WERI-Rb-1 (cell line): ENCODE results near the gene ASIC3.
"Not testable (repeated sequence)": the region's sequence is repeated elsewhere in the genome, so short reads cannot be mapped to it uniquely, and the experiment has no call there.

Experiments
- DNase-seq: peaks from one replicate; pipeline ENCODE4 v3.0.0-alpha.2; 2020
- H3K27ac ChIP-seq: fragments of 250-450 bp; sonication (Bioruptor Pico); 2 replicates; pipeline ENCODE4 v1.5.1; 2020; ENCODE audit warnings: mild to moderate bottlenecking, moderate library complexity
- H3K27me3 ChIP-seq: fragments of 250-450 bp; sonication (Bioruptor Pico); 2 replicates; pipeline ENCODE4 v1.5.1; 2021; ENCODE audit warnings: mild to moderate bottlenecking, low read depth, moderate library complexity; ENCODE audit not compliant: insufficient read depth, severe bottlenecking
- H3K36me3 ChIP-seq: fragments of 250-450 bp; sonication (Bioruptor Pico); 2 replicates; pipeline ENCODE4 v1.5.1; 2020; ENCODE audit warnings: mild to moderate bottlenecking, moderate library complexity
- H3K4me3 ChIP-seq: 2 replicates; pipeline ENCODE4 v1.5.1; 2011; ENCODE audit warnings: low read depth, mild to moderate bottlenecking, control low read depth, low read length
- H3K9me3 ChIP-seq: fragments of 250-450 bp; sonication (Bioruptor Pico); 2 replicates; pipeline ENCODE4 v1.5.1; 2021; ENCODE audit warnings: mild to moderate bottlenecking, moderate library complexity; ENCODE audit not compliant: severe bottlenecking
- TF ChIP-seq, protein P1 (sequence below): IDR thresholded peaks from 2 replicates; pipeline ENCODE4 v1.5.1; 2011; ENCODE audit warnings: low read depth, mild to moderate bottlenecking, control low read depth, inconsistent platforms, low read length

ASIC3 gene

DNA sequence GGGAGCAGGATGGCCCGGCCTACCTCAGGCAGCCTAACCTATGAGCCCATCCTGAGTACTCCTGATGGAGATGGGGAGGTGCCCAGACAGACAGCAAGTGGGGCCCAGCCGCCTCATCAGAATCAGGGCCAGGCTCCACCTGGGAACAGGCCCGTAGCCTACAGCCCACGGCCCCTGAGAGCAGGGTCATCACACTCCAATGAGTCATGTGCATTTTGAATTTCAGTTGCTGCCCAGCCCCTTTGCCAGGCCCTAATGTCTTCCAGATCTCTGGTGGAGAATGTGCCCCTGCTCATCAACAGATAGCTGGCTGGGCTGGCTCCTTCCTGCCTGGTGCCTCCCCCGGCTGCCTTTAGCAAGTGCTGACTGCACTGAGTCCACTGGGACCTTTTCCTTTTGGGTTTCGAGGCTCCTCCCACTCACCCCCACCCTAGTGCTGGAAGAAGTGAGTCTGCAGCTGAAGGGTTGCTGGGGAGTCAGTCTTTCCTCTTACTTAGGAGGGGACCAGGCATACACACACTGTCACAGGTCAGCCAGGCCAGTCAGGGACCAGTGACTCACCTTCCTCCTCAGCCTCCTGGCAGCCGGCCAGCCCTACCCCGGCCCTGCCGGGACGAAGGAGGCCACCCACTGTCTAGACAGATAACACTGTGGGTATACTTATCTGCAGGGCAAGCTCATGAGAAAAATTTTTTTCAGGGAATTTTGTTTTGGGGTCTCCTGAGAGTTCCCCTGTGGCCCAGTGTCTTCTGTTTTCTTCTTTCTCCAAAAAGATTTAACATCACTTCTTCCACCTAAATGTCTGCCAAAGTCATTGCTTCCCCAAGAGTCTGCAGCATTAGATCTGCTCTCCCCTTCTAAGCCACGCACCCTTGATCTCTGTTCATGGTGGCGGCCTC lies 9.1 kb upstream of the ASIC3 start:
- TF ChIP-seq, protein P1, sequence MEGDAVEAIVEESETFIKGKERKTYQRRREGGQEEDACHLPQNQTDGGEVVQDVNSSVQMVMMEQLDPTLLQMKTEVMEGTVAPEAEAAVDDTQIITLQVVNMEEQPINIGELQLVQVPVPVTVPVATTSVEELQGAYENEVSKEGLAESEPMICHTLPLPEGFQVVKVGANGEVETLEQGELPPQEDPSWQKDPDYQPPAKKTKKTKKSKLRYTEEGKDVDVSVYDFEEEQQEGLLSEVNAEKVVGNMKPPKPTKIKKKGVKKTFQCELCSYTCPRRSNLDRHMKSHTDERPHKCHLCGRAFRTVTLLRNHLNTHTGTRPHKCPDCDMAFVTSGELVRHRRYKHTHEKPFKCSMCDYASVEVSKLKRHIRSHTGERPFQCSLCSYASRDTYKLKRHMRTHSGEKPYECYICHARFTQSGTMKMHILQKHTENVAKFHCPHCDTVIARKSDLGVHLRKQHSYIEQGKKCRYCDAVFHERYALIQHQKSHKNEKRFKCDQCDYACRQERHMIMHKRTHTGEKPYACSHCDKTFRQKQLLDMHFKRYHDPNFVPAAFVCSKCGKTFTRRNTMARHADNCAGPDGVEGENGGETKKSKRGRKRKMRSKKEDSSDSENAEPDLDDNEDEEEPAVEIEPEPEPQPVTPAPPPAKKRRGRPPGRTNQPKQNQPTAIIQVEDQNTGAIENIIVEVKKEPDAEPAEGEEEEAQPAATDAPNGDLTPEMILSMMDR: no peak
- Histone ChIP-seq H3K36me3 (peaks cover 9% of the 10 kb centered on the region), H3K27ac (peak overlapping the region; percentile 24), H3K9me3 (no peaks in the 10 kb centered on the region), H3K27me3 (no peaks in the 10 kb centered on the region), H3K4me3 (no peak overlapping the region)
- peak; percentile 59 for DNase-seq

DNA sequence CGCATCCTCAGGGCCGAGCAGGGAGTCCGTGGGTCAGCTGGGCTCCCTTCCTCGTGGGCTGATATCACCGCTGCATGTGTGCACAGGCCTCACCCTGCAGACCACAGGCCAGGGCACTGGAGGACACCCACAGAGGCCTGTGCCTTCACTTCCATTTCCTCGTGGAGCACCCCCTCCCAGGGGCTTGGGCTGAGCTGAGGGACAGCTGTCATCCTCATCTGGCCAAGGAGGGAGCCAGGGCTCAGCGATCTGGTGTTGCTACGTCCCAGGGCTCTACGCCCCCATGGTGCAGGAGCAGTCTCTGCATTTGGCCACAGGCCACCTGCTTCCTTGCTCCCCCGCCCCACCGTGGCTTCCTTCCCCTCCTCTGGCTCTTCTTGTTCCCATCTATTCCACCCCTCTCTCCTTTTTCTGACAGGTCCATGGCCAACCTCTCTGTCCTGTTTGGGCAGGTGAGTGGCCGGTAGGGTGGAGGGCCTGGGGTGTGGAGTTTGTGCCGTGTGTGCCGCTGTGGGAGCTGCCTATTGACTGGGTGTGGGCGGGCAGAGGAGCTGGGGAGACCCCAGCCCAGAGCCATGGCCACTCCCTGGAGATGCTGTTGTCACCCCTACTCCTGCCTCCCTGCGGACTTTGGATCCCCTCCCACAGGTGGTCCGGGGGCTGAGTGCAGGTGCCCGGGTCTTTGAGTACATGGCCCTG lies 8.3 kb upstream of the ASIC3 start:
- DNase-seq: peak; percentile 56
- H3K36me3 ChIP-seq: peaks cover 4% of the 10 kb centered on the region
- H3K27ac ChIP-seq: peak overlapping the region; percentile 24
- H3K4me3 ChIP-seq: no peak overlapping the region
- TF ChIP-seq, protein P1: no peak
- no peaks in the 10 kb centered on the region for H3K9me3 ChIP-seq
- no peaks in the 10 kb centered on the region for H3K27me3 ChIP-seq

DNA sequence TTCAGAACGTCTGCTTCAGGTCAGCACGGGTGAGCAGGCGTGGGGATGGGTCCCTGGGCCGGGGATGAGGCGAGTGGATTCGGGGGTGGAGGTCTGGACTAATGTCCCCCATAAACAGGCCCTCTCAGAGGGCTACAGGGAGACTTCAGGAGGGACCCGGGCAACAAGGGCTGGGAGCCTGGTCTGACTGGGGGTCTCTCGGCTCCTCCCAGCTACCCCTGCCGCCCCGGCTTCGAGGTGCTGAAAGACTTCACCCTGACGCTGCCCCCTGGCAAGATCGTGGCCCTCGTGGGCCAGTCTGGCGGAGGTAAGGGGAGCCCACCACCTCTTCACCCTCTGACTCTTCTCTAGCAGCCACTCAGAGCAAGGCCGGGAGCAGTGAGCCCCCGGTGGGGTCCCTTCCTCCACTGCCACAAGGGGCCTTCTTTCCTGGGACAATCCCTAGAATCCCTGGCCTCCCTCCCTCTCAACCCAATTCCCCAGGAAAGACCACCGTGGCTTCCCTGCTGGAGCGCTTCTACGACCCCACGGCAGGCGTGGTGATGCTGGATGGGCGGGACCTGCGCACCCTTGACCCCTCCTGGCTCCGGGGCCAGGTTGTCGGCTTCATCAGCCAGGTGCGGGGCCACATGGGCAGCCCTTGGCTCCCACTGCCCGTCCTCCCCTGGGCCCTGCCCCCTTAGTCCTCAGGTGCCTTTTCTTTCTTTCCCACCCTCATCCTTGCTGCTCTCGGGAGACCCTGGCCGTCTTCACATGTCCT lies 7.5 kb upstream of the ASIC3 start:
- DNase-seq: no peak
- Histone ChIP-seq H3K27ac (no peak overlapping the region), H3K4me3 (no peak overlapping the region), H3K36me3 (peaks cover 3% of the 10 kb centered on the region; the same call in 1 of the 2 replicates), H3K27me3 (no peaks in the 10 kb centered on the region), H3K9me3 (no peaks in the 10 kb centered on the region)
- TF ChIP-seq, protein P1: no peak

DNA sequence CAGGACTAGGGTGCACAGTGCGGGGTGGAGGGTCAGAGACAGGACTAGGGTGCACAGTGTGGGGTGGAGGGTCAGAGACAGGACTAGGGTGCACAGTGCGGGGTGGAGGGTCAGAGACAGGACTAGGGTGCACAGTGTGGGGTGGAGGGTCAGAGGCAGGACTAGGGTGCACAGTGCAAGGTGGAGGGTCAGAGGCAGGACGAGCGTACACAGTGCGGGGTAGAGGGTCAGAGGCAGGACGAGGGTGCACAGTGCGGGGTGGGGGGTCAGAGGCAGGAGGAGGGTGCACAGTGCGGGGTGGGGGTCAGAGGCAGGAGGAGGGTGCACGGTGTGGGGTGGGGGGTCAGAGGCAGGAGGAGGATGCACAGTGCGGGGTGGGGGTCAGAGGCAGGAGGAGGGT lies 4.9 kb upstream of the ASIC3 start:
- not testable (repeated sequence) for H3K36me3 ChIP-seq, H3K9me3 ChIP-seq, H3K4me3 ChIP-seq, DNase-seq, H3K27me3 ChIP-seq, H3K27ac ChIP-seq

DNA sequence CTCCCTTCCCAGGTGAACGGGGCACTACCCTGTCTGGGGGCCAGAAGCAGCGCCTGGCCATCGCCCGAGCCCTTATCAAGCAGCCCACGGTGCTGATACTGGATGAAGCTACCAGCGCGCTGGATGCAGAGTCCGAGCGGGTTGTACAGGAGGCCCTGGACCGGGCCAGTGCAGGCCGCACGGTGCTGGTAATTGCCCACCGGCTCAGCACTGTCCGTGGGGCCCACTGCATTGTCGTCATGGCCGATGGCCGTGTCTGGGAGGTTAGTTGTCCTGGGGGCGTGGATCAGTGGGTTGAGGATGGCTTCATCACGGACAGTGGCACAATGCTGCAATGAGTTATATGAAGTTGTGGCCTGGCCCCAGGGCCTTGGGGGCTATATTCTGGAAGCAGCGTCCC lies 4.4 kb upstream of the ASIC3 start:
- Histone ChIP-seq H3K27me3 (no peaks in the 10 kb centered on the region), H3K9me3 (no peaks in the 10 kb centered on the region), H3K4me3 (no peak overlapping the region), H3K27ac (no peak overlapping the region), H3K36me3 (peaks cover 3% of the 10 kb centered on the region; the same call in 1 of the 2 replicates)
- TF ChIP-seq, protein P1: no peak
- DNase-seq: no peak

DNA sequence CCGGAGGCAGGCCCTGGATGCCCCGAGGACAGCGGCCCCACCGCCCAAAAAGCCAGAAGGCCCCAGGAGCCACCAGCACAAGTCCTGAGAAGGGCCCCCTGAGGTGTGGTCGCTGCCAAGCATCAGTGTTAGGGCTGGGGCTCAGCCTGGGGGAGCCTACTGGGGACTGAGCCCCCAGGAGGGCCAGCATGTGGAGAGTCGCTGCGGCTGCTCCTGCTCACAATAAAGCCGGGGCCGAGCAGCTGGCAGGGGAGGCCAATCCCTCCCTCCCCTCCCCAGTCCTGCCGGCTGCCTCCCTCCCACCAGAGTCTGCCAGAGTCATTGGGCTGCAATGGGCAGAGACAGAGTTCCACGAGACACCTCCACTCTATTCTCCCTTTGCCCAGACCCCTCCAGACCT lies 3.1 kb upstream of the ASIC3 start:
- Histone ChIP-seq H3K9me3 (no peaks in the 10 kb centered on the region), H3K27me3 (no peaks in the 10 kb centered on the region), H3K4me3 (no peak overlapping the region), H3K36me3 (peaks cover 3% of the 10 kb centered on the region; the same call in 1 of the 2 replicates), H3K27ac (peak overlapping the region; percentile 64)
- TF ChIP-seq, protein P1: no peak
- peak; percentile 81 for DNase-seq
